H1 (cell line): ENCODE results near the gene OR6B2. TPM values are rescaled to one million over a fixed set of nuclear protein-coding genes. Genes with fewer than 3 reads are reported as not detected.

Source experiments
- CTCF ChIA-PET: fragments of 300-600 bp; sonication (Branson Sonifier 250); formaldehyde crosslinking; loops from one replicate; lab custom pipeline; 2021; ENCODE audit not compliant: partially characterized antibody; lab: Charles Lee
- POLR2A ChIA-PET: fragments of 300-600 bp; sonication (Branson Sonifier 250); formaldehyde crosslinking; loops from one replicate; lab custom pipeline; 2021; ENCODE audit warnings: inconsistent platforms; ENCODE audit not compliant: partially characterized antibody; lab: Charles Lee
- DNase-seq, 2 experiments: peaks; one replicate each; pipeline versions ENCODE4 v3.0.0 to v3.0.0-alpha.2; 2010 to 2022; ENCODE audit warnings: low spot score in 2 of 2, low read depth in 1 of 2, mixed read lengths in 1 of 2
- FAIRE-seq: peaks from 2 replicates; lab custom pipeline; 2011; peaks lifted over from hg19 to GRCh38; lab: Jason Lieb, UNC
- H2AFZ ChIP-seq: 2 replicates; pipeline ENCODE4 v1.8.1; 2012; ENCODE audit warnings: low read length, inconsistent platforms
- H2AK5ac ChIP-seq: 2 replicates; pipeline ENCODE4 v1.6.1; 2013; ENCODE audit warnings: low read depth, low read length
- H2BK120ac ChIP-seq: replicated peaks from 2 replicates; pipeline ENCODE3; 2013; ENCODE audit warnings: low read depth, low read length, inconsistent platforms
- H2BK12ac ChIP-seq: 2 replicates; pipeline ENCODE4 v1.6.1; 2013; ENCODE audit warnings: low read depth, low read length
- H2BK15ac ChIP-seq: 2 replicates; pipeline ENCODE4 v1.6.1; 2013; ENCODE audit warnings: low read length
- H2BK20ac ChIP-seq: 2 replicates; pipeline ENCODE4 v1.6.1; 2013; ENCODE audit warnings: low read length
- H2BK5ac ChIP-seq: 2 replicates; pipeline ENCODE4 v1.6.1; 2013; ENCODE audit warnings: low read depth, low read length
- H3K14ac ChIP-seq: 2 replicates; pipeline ENCODE4 v1.6.1; 2013; ENCODE audit warnings: inconsistent platforms; ENCODE audit not compliant: insufficient read length
- H3K18ac ChIP-seq: 2 replicates; pipeline ENCODE4 v1.6.1; 2013; ENCODE audit warnings: low read length; ENCODE audit errors: extremely low read depth
- H3K23ac ChIP-seq: 2 replicates; pipeline ENCODE4 v1.6.1; 2013; ENCODE audit warnings: inconsistent platforms; ENCODE audit not compliant: insufficient read length
- H3K23me2 ChIP-seq: 2 replicates; pipeline ENCODE4 v1.6.1; 2013; ENCODE audit warnings: low read depth, low read length
- H3K27ac ChIP-seq: 2 replicates; pipeline ENCODE4 v1.6.1; 2011; ENCODE audit warnings: low read depth, low read length, inconsistent platforms
- H3K27me3 ChIP-seq, 4 experiments: replicated peaks in 1 of 4; 1 replicate in 1 of 4; 2 replicates in 3 of 4; pipeline versions ENCODE4 v1.6.1 to v1.8.1; 2011 to 2013; ENCODE audit warnings: low read length in 3 of 4, mild to moderate bottlenecking in 3 of 4, inconsistent platforms in 2 of 4, mixed read lengths in 2 of 4, moderate library complexity in 1 of 4; ENCODE audit not compliant: control insufficient read depth in 3 of 4, insufficient read depth in 3 of 4; ENCODE audit errors: extremely low read depth in 1 of 4
- H3K36me3 ChIP-seq, 4 experiments: 2 replicates each; pipeline versions ENCODE4 v1.6.1 to v1.8.1; 2011 to 2013; ENCODE audit warnings: mild to moderate bottlenecking in 4 of 4, low read length in 3 of 4, moderate library complexity in 2 of 4, control low read depth in 1 of 4, inconsistent platforms in 1 of 4; ENCODE audit not compliant: insufficient read depth in 4 of 4, control insufficient read depth in 2 of 4
- H3K4ac ChIP-seq: replicated peaks from 2 replicates; pipeline ENCODE3; 2013; ENCODE audit warnings: low read length, low read depth, mixed read lengths, inconsistent platforms; ENCODE audit not compliant: insufficient read length
- H3K4me1 ChIP-seq, 4 experiments: replicated peaks in 1 of 4; 1 replicate in 1 of 4; 2 replicates in 3 of 4; pipeline versions ENCODE4 v1.6.1 to v1.8.1; 2011 to 2013; ENCODE audit warnings: low read length in 3 of 4, inconsistent platforms in 2 of 4, mixed read lengths in 1 of 4; ENCODE audit not compliant: insufficient read depth in 4 of 4, control insufficient read depth in 3 of 4
- H3K4me2 ChIP-seq, 2 experiments: 2 replicates each; pipeline versions ENCODE4 v1.6.1 to v1.8.1; 2011 to 2013; ENCODE audit warnings: low read depth in 2 of 2, low read length in 2 of 2, control low read depth in 1 of 2, inconsistent platforms in 1 of 2, mild to moderate bottlenecking in 1 of 2; ENCODE audit not compliant: insufficient read depth in 1 of 2
- H3K4me3 ChIP-seq, 4 experiments: fragments of 200-600, 300-600 bp in 1 of 4; sonication (generic), shearing (Covaris generic), sonication (Bioruptor Twin) in 1 of 4; 2 replicates each; pipeline versions ENCODE4 v1.5.1 to v1.8.1; 2011 to 2016; ENCODE audit warnings: low read length in 4 of 4, low read depth in 3 of 4, control low read depth in 2 of 4, inconsistent platforms in 2 of 4, mild to moderate bottlenecking in 2 of 4, mixed read lengths in 1 of 4, moderate library complexity in 1 of 4; ENCODE audit not compliant: insufficient read depth in 2 of 4; ENCODE audit errors: extremely low read depth in 1 of 4
- H3K56ac ChIP-seq: replicated peaks from 2 replicates; pipeline ENCODE3; 2013; ENCODE audit warnings: low read depth, mild to moderate bottlenecking, mixed read lengths, low read length, inconsistent platforms; ENCODE audit not compliant: insufficient read length
- H3K79me1 ChIP-seq: 2 replicates; pipeline ENCODE4 v1.6.1; 2013; ENCODE audit warnings: low read depth, low read length, control low read depth
- H3K79me2 ChIP-seq, 2 experiments: 2 replicates each; pipeline versions ENCODE4 v1.6.1 to v1.8.1; 2012 to 2013; ENCODE audit warnings: low read length in 2 of 2, mild to moderate bottlenecking in 2 of 2, inconsistent platforms in 1 of 2; ENCODE audit not compliant: insufficient read depth in 2 of 2, control insufficient read depth in 1 of 2
- H3K9ac ChIP-seq, 4 experiments: replicated peaks in 1 of 4; 1 replicate in 1 of 4; 2 replicates in 3 of 4; pipeline versions ENCODE4 v1.6.1 to v1.8.1; 2011 to 2013; ENCODE audit warnings: low read depth in 3 of 4, low read length in 3 of 4, control low read depth in 2 of 4, mild to moderate bottlenecking in 2 of 4, moderate library complexity in 2 of 4, inconsistent platforms in 1 of 4; ENCODE audit errors: extremely low read depth in 1 of 4
- H3K9me3 ChIP-seq, 2 experiments: 2 replicates each; pipeline versions ENCODE4 v1.6.1 to v1.8.1; 2012 to 2013; ENCODE audit warnings: mild to moderate bottlenecking in 2 of 2, moderate library complexity in 2 of 2, control low read depth in 1 of 2, inconsistent platforms in 1 of 2, low read depth in 1 of 2, low read length in 1 of 2, mixed read lengths in 1 of 2; ENCODE audit not compliant: insufficient read depth in 2 of 2
- H4K20me1 ChIP-seq, 2 experiments: replicated peaks in 1 of 2; 2 replicates each; pipeline versions ENCODE3 to v1.8.1; 2011 to 2013; ENCODE audit warnings: inconsistent platforms in 2 of 2, low read length in 2 of 2, mild to moderate bottlenecking in 1 of 2; ENCODE audit not compliant: insufficient read depth in 2 of 2, control insufficient read depth in 1 of 2
- H4K5ac ChIP-seq: 2 replicates; pipeline ENCODE4 v1.6.1; 2013; ENCODE audit warnings: low read length, low read depth, mixed read lengths, inconsistent platforms; ENCODE audit not compliant: insufficient read length
- H4K8ac ChIP-seq: 2 replicates; pipeline ENCODE4 v1.8.0; 2013; ENCODE audit warnings: mild to moderate bottlenecking, moderate library complexity, low read length, inconsistent platforms; ENCODE audit not compliant: insufficient read depth; ENCODE audit errors: extremely low read depth
- H4K91ac ChIP-seq: replicated peaks from 2 replicates; pipeline ENCODE3; 2013; ENCODE audit warnings: low read length, mixed read lengths, inconsistent platforms; ENCODE audit not compliant: insufficient read length
- CBX8 ChIP-seq: fragments of 300-800, 300-1000 bp; sonication (generic); IDR thresholded peaks from 2 replicates; pipeline ENCODE4 v1.7.1; 2016; ENCODE audit warnings: low read depth, low read length, borderline replicate concordance
- CEBPB ChIP-seq: IDR thresholded peaks from 2 replicates; pipeline ENCODE4 v1.6.1; 2012; ENCODE audit warnings: low read depth, low read length
- CREB1 ChIP-seq: IDR thresholded peaks from 2 replicates; pipeline ENCODE4 v1.6.1; 2012; ENCODE audit warnings: inconsistent platforms
- GABPA ChIP-seq: IDR thresholded peaks from 2 replicates; pipeline ENCODE4 v1.6.1; 2011; ENCODE audit warnings: mild to moderate bottlenecking, low read length, moderate library complexity, borderline replicate concordance; ENCODE audit not compliant: insufficient read depth
- HDAC6 ChIP-seq: IDR thresholded peaks from one replicate; pipeline ENCODE4 v1.7.1; 2012; ENCODE audit warnings: low read depth, mild to moderate bottlenecking, inconsistent platforms, low read length, moderate library complexity
- JUN ChIP-seq: IDR thresholded peaks from 2 replicates; pipeline ENCODE4 v1.6.1; 2011; ENCODE audit warnings: low read depth, mild to moderate bottlenecking, improper control_type of control experiment, low read length
- KDM1A ChIP-seq: fragments of 200-600, 300-600 bp; sonication (generic); IDR thresholded peaks from 2 replicates; pipeline ENCODE4 v1.7.1; 2016; ENCODE audit warnings: mild to moderate bottlenecking, low read length, borderline replicate concordance
- NANOG ChIP-seq: IDR thresholded peaks from 2 replicates; pipeline ENCODE4 v1.6.1; 2011; ENCODE audit warnings: low read length, low read depth, mild to moderate bottlenecking, inconsistent platforms; ENCODE audit not compliant: insufficient read depth, poor library complexity, severe bottlenecking
- RNF2 ChIP-seq: fragments of 200-900, 300-1000 bp; sonication (generic); IDR thresholded peaks from 2 replicates; pipeline ENCODE4 v1.7.1; 2016; ENCODE audit warnings: borderline replicate concordance, low read depth, mild to moderate bottlenecking, antibody characterized with exemption, low read length; ENCODE audit not compliant: poor library complexity, severe bottlenecking; ENCODE audit errors: missing control alignments
- RXRA ChIP-seq: IDR thresholded peaks from 2 replicates; pipeline ENCODE4 v1.6.1; 2011; ENCODE audit warnings: low read depth, mild to moderate bottlenecking, low read length, moderate library complexity; ENCODE audit not compliant: insufficient read depth
- SIRT6 ChIP-seq: IDR thresholded peaks from one replicate; pipeline ENCODE4 v1.7.1; 2012; ENCODE audit warnings: low read length, inconsistent platforms
- YY1 ChIP-seq: IDR thresholded peaks from 2 replicates; pipeline ENCODE4 v1.6.1; 2011; ENCODE audit warnings: low read depth, mild to moderate bottlenecking, low read length
- ZNF274 ChIP-seq: IDR thresholded peaks from 2 replicates; pipeline ENCODE4 v1.7.0; 2012; ENCODE audit warnings: low read length, borderline replicate concordance; ENCODE audit errors: extremely low read depth
- WGBS, 2 experiments: shearing (Covaris generic) in 1 of 2; methylation state at CpG; one replicate each; pipeline versions ENCODE4 v1.1.6 to v1.1.7; 2013 to 2015; ENCODE audit warnings: low lambda C conversion rate in 2 of 2, mixed read lengths in 2 of 2, inconsistent platforms in 1 of 2, low coverage in 1 of 2, missing lambda C conversion rate in 1 of 2; ENCODE audit not compliant: insufficient replicate concordance in 2 of 2, insufficient coverage in 1 of 2, insufficient read length in 1 of 2; ENCODE audit errors: extremely low coverage in 1 of 2, missing lambda C conversion rate in 1 of 2; 5-methylcytosine and 5-hydroxymethylcytosine counted together
- polyA plus RNA-seq, 7 experiments: library from polyadenylated mRNA; depleted of rRNA in 3 of 7; stranded (reverse) in 5 of 7; unstranded in 2 of 7; fragments of >200 nt in 5 of 7; fragments of 200-250 nt in 2 of 7; gene quantifications; 1 replicate in 5 of 7; 2 replicates in 1 of 7; 4 replicates in 1 of 7; pipeline versions ENCODE4 v1.2.1 to v1.2.3, GENCODE V29; 2011 to 2013; ENCODE audit warnings: missing spikeins in 2 of 7, mixed read lengths in 2 of 7
- total RNA-seq: library from RNA; stranded (reverse); fragmentation: NEBNext Ultra II Directional; extraction: Animal tissue kit (Norgen Biotek cat#: 25700); gene quantifications from 2 replicates; pipeline ENCODE4 v1.2.1, GENCODE V29; 2021
- TF ChIP-seq, protein P1 (sequence below): IDR thresholded peaks from 2 replicates; pipeline ENCODE4 v1.6.1; 2012; ENCODE audit warnings: inconsistent platforms

The OR6B2 gene
- total and polyA plus RNA-seq, 2 of the 8 experiments (the other 6 are each of a cell fraction or from before 2014, with no cell fraction given) = not detected

DNA sequence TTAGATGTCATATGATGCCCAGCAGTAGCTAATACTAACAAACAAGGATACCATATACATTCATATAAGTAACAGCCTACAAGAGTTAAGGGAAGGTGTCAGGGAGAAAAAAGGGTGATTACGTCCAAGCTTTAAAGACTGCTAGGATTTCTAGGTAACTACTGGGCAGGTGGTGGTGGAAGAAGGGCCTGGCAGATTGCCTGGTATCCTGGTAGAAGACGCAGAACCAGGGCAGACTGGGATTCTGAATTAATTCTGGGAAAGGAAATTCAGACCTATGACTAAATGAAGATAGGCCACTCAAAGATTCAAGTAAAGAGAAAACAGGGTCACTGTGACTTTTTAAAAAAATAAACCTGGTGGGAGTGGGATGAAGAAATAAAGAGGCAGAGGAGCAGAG lies 36.9 kb downstream of the OR6B2 start:
- Histone ChIP-seq H2BK15ac (no peak overlapping the region), H3K4me3 (no peak overlapping the region), H4K20me1 (peaks cover 2 to 10% of the 10 kb centered on the region in 2 experiments), H3K79me2 (no peaks in the 10 kb centered on the region), H3K9ac (no peak overlapping the region), H3K4me2 (no peak overlapping the region), H2AFZ (no peak overlapping the region), H3K23me2 (no peaks in the 10 kb centered on the region), H2BK5ac (no peak overlapping the region), H2AK5ac (no peak overlapping the region), H3K27me3 (no peaks in the 10 kb centered on the region), H4K91ac (no peak overlapping the region), H3K4ac (no peak overlapping the region), H3K4me1 (peaks cover 0 to 2% (median 0%) of the 10 kb centered on the region in 4 experiments; a peak in 1 of 7 replicates), H3K79me1 (no peaks in the 10 kb centered on the region; the same call in 1 of the 2 replicates), H3K36me3 (peaks cover 3 to 20% (median 12%) of the 10 kb centered on the region in 4 experiments; a peak in 6 of 8 replicates), H3K27ac (no peak overlapping the region), H4K8ac (no peak overlapping the region), H3K14ac (no peak overlapping the region), H3K9me3 (no peaks in the 10 kb centered on the region), H4K5ac (no peak overlapping the region), H3K23ac (no peak overlapping the region), H2BK12ac (no peak overlapping the region), H2BK120ac (no peak overlapping the region), H3K18ac (no peak overlapping the region), H2BK20ac (no peak overlapping the region), H3K56ac (no peak overlapping the region)
- no peak for DNase-seq
- ChIA-PET POLR2A (interaction anchor here (1.0 kb wide), 1 partner anchor 15 kb away, joined by 3 read pairs; no protein-coding TSS in a partner anchor), CTCF (interaction anchor here (0.6 to 7.8 kb wide), 12 partner anchors 9 to 851 kb away, joined by 3 to 50 read pairs (median 8); no protein-coding TSS in a partner anchor)
- FAIRE-seq = no peak
- 97% methylated on average over 2 of the region's 2 CpGs; no CpG with 5 or more reads in 1 of the 2 experiments for WGBS, 2 experiments
- TF ChIP-seq JUN (no peak), YY1 (no peak), HDAC6 (no peak), RXRA (no peak), RNF2 (no peak), GABPA (no peak), NANOG (no peak), CEBPB (no peak), CBX8 (no peak), KDM1A (no peak), ZNF274 (no peak), CREB1 (no peak), SIRT6 (no peak)
- TF ChIP-seq, protein P1, sequence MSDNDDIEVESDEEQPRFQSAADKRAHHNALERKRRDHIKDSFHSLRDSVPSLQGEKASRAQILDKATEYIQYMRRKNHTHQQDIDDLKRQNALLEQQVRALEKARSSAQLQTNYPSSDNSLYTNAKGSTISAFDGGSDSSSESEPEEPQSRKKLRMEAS = no peak
